Stimulated activated memory B cell treated with anti-CD40 and anti-IgM and Interleukin-4, amounts not matched to agents 10 μg/mL and 1 μg/mL and 100 μg/mL, for 72 hours (primary cell): ENCODE data around the gene STXBP4.

Experiments used
- ATAC-seq: fragments of 150-1000 bp; cut with Tn5 transposase; 2 replicates; pipeline ENCODE4 v1.10.0; 2021
- H3K27ac Mint-ChIP-seq: one replicate; pipeline ENCODE4 v1.8.0; 2022; ENCODE audit warnings: mild to moderate bottlenecking, mixed read lengths
- H3K27me3 Mint-ChIP-seq: one replicate; pipeline ENCODE4 v1.8.0; 2022; ENCODE audit warnings: mixed read lengths
- H3K36me3 Mint-ChIP-seq: one replicate; pipeline ENCODE4 v1.8.0; 2022; ENCODE audit warnings: mixed read lengths
- H3K4me1 Mint-ChIP-seq: one replicate; pipeline ENCODE4 v1.8.0; 2022; ENCODE audit warnings: mixed read lengths
- H3K4me3 Mint-ChIP-seq: one replicate; pipeline ENCODE4 v1.8.0; 2022; ENCODE audit warnings: mild to moderate bottlenecking, moderate library complexity, mixed read lengths
- H3K9me3 Mint-ChIP-seq: one replicate; pipeline ENCODE4 v1.8.0; 2022; ENCODE audit warnings: mixed read lengths

STXBP4 gene

GRCh38 chr17:55175788-55176427, 207.3 kb downstream of the STXBP4 start:
- no peaks in the 10 kb centered on the region for H3K27me3 Mint-ChIP-seq
- peak overlapping the region; percentile 15 for H3K27ac Mint-ChIP-seq
- peaks cover 30% of the 10 kb centered on the region for H3K4me1 Mint-ChIP-seq
- H3K9me3 Mint-ChIP-seq: no peaks in the 10 kb centered on the region
- no peak overlapping the region for H3K4me3 Mint-ChIP-seq
- peak; percentile 84 for ATAC-seq
- peaks cover 12% of the 10 kb centered on the region for H3K36me3 Mint-ChIP-seq

GRCh38 chr17:55177159-55177854, 208.7 kb downstream of the STXBP4 start:
- H3K4me1 Mint-ChIP-seq: peaks cover 24% of the 10 kb centered on the region
- peaks cover 6% of the 10 kb centered on the region for H3K27me3 Mint-ChIP-seq
- peaks cover 3% of the 10 kb centered on the region for H3K9me3 Mint-ChIP-seq
- no peak overlapping the region for H3K27ac Mint-ChIP-seq
- peaks cover 18% of the 10 kb centered on the region for H3K36me3 Mint-ChIP-seq
- no peak overlapping the region for H3K4me3 Mint-ChIP-seq
- no peak for ATAC-seq

- ATAC-seq: no peak
- Mint-ChIP-seq H3K9me3 (peaks cover 7% of the 10 kb centered on the region), H3K4me1 (peaks cover 22% of the 10 kb centered on the region), H3K27ac (no peak overlapping the region), H3K4me3 (no peak overlapping the region), H3K27me3 (peaks cover 12% of the 10 kb centered on the region), H3K36me3 (peaks cover 23% of the 10 kb centered on the region)
Measured at GRCh38 chr17:55177855-55178217, 209.3 kb downstream of the STXBP4 start.

GRCh38 chr17:55186937-55187770, 218.6 kb downstream of the STXBP4 start:
- no peak overlapping the region for H3K4me3 Mint-ChIP-seq
- H3K4me1 Mint-ChIP-seq: no peaks in the 10 kb centered on the region
- H3K36me3 Mint-ChIP-seq: peaks cover 6% of the 10 kb centered on the region
- peaks cover 19% of the 10 kb centered on the region for H3K27me3 Mint-ChIP-seq
- no peak for ATAC-seq
- no peak overlapping the region for H3K27ac Mint-ChIP-seq
- peaks cover 6% of the 10 kb centered on the region for H3K9me3 Mint-ChIP-seq

DNA sequence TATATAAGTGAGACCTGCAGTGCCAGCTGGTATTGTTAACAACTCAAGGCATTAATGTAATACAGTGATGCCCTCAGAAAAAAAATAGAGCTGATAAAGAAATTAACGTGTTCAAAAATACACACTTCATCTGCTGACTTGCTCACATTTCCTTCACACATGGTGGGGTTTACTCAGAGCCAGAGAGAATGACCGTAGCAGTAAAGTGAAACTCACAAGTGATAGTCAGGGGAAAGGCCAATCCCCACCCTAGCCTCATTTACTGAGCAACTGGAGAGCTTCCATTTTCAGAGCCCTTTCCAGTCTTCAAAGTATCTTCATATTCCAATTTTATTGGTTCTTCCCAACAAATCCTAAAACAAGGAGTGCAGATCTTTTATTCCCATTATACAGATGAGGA, 222.2 kb downstream of the STXBP4 start:
- H3K27me3 Mint-ChIP-seq: peaks cover 9% of the 10 kb centered on the region
- no peak for ATAC-seq
- no peaks in the 10 kb centered on the region for H3K36me3 Mint-ChIP-seq
- H3K4me3 Mint-ChIP-seq: no peak overlapping the region
- no peak overlapping the region for H3K27ac Mint-ChIP-seq
- no peaks in the 10 kb centered on the region for H3K4me1 Mint-ChIP-seq
- no peaks in the 10 kb centered on the region for H3K9me3 Mint-ChIP-seq

- Mint-ChIP-seq H3K4me3 (no peak overlapping the region), H3K4me1 (no peaks in the 10 kb centered on the region), H3K9me3 (peaks cover 2% of the 10 kb centered on the region), H3K27me3 (peaks cover 34% of the 10 kb centered on the region), H3K36me3 (peaks cover 2% of the 10 kb centered on the region), H3K27ac (no peak overlapping the region)
- ATAC-seq: no peak
Measured at GRCh38 chr17:55198690-55199370, 230.3 kb downstream of the STXBP4 start.

- Mint-ChIP-seq H3K4me1 (no peaks in the 10 kb centered on the region), H3K4me3 (no peak overlapping the region), H3K27ac (no peak overlapping the region), H3K27me3 (peaks cover 53% of the 10 kb centered on the region), H3K9me3 (peaks cover 10% of the 10 kb centered on the region), H3K36me3 (peaks cover 11% of the 10 kb centered on the region)
- no peak for ATAC-seq
Measured at GRCh38 chr17:55200904-55201303, 232.3 kb downstream of the STXBP4 start.

DNA sequence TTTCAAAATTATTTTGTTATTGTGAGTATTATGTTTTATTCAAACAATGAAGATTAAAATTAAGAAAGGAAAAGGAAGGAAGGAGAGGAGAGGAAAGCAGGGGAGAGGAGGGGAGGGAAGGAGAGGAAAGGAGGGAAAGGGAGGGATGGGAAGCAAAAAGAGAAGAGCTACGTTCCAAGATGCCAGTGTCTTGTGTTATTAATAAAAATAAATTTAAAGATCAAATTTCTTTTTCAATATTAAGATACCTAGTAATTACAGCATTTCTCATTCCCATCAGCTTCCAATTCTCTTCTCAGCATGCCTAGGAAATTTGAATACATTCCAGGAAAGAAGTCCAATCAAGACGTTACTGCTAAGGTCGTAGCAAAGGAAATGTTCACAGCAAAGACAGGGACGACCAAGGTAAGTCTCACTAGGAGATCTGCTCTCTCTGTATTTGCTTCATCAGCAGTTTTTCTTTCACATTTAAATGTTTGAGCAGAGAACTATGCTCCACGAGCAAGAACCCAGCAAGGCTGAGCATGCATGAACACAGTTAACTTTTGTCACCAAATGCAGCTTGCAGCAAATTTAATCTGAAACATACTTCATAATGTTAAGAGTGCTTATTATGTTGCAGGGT, 232.9 kb downstream of the STXBP4 start:
- no peak for ATAC-seq
- H3K36me3 Mint-ChIP-seq: peaks cover 11% of the 10 kb centered on the region
- peaks cover 10% of the 10 kb centered on the region for H3K9me3 Mint-ChIP-seq
- H3K27ac Mint-ChIP-seq: no peak overlapping the region
- H3K4me3 Mint-ChIP-seq: no peak overlapping the region
- H3K27me3 Mint-ChIP-seq: peaks cover 53% of the 10 kb centered on the region
- H3K4me1 Mint-ChIP-seq: no peaks in the 10 kb centered on the region

DNA sequence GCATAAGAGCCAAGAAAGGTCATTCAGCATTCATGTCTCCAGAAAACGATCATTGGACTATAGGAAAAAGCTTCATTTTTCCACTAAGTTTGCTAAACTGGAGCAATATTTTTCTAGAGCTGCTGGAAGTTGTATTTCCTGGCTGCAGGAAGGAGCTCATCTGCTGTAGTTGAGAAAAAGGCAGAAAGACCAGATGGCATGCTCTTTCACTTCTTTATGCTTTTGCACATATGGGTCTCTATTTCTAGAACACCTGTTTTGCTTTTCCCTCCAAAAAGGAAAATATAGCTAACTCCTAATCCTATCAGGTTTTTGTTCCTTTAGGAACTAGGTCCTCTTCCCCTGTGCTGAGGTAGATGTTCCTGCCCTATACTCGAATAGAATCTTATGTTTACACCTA, 234.3 kb downstream of the STXBP4 start:
- Mint-ChIP-seq H3K4me3 (no peak overlapping the region), H3K36me3 (peaks cover 11% of the 10 kb centered on the region), H3K9me3 (peaks cover 10% of the 10 kb centered on the region), H3K27ac (no peak overlapping the region), H3K27me3 (peaks cover 51% of the 10 kb centered on the region), H3K4me1 (no peaks in the 10 kb centered on the region)
- no peak for ATAC-seq

DNA sequence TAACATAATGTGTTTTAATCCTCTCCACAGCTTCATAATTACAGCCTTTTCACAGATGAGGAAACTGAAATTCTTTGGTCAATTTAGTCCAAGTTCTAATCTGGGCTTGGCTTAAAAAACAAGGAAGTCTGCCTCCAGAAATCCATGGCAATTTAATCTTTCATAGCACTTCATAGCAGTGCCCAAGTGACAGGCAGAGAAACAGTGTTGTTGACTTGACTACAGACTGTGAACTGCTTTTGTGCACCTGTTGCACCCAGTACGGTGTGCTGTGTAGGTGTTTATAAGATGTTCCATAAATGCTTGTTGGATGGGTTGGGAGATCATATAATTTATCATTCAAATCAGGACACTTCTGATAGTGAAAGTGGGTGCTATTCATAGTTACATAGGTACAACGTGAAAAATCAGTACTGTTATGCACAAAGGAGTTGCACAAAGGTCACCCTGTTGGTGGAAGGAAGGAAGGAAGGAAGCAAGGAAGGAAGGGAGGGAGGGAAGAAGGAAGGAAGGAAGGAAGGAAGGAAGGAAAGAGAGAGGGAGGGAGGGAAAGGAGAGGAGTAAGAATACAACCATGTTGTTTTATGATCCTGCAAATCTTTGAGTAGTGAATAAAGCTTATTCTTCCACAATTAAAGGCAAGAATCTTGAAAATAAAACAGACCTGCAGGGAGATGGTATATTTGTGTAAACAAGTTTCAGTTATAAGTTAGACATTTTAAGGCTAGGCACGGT, 239.7 kb downstream of the STXBP4 start:
- Mint-ChIP-seq H3K9me3 (peaks cover 13% of the 10 kb centered on the region), H3K27ac (no peak overlapping the region), H3K27me3 (peaks cover 36% of the 10 kb centered on the region), H3K36me3 (peaks cover 11% of the 10 kb centered on the region), H3K4me1 (peaks cover 7% of the 10 kb centered on the region), H3K4me3 (no peak overlapping the region)
- ATAC-seq: no peak

GRCh38 chr17:55210292-55210691, 241.7 kb downstream of the STXBP4 start:
- no peak overlapping the region for H3K27ac Mint-ChIP-seq
- H3K4me1 Mint-ChIP-seq: peaks cover 7% of the 10 kb centered on the region
- no peak for ATAC-seq
- no peaks in the 10 kb centered on the region for H3K36me3 Mint-ChIP-seq
- peaks cover 16% of the 10 kb centered on the region for H3K27me3 Mint-ChIP-seq
- no peak overlapping the region for H3K4me3 Mint-ChIP-seq
- peaks cover 3% of the 10 kb centered on the region for H3K9me3 Mint-ChIP-seq

GRCh38 chr17:55212880-55213279, 244.3 kb downstream of the STXBP4 start:
- Mint-ChIP-seq H3K27me3 (peaks cover 11% of the 10 kb centered on the region), H3K4me1 (peaks cover 7% of the 10 kb centered on the region), H3K4me3 (no peak overlapping the region), H3K9me3 (peaks cover 3% of the 10 kb centered on the region), H3K36me3 (no peaks in the 10 kb centered on the region), H3K27ac (no peak overlapping the region)
- no peak for ATAC-seq

GRCh38 chr17:55215711-55216110, 247.1 kb downstream of the STXBP4 start:
- Mint-ChIP-seq H3K9me3 (no peaks in the 10 kb centered on the region), H3K4me3 (no peak overlapping the region), H3K27me3 (peaks cover 29% of the 10 kb centered on the region), H3K4me1 (no peaks in the 10 kb centered on the region), H3K27ac (no peak overlapping the region), H3K36me3 (no peaks in the 10 kb centered on the region)
- ATAC-seq: no peak

DNA sequence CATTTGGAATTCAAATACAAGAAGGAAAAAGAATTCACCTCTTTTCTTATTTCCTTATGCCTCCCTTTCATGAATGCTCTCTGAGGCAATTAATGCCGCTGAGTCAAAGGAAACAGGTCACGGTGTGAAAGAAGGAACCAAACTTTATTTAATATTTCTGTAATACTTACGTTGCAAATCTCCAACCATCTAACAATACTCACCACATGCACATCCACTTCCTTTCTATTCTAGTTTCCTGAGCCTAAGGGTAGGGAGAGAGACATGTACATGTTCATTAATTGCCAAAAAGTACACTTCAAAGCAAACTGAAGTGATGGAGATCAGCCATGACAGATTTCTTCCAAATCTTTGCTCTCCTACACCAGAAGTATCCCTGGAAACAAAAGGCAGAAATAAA, 248.3 kb downstream of the STXBP4 start:
- peaks cover 29% of the 10 kb centered on the region for H3K27me3 Mint-ChIP-seq
- no peaks in the 10 kb centered on the region for H3K4me1 Mint-ChIP-seq
- no peak for ATAC-seq
- no peaks in the 10 kb centered on the region for H3K36me3 Mint-ChIP-seq
- no peaks in the 10 kb centered on the region for H3K9me3 Mint-ChIP-seq
- no peak overlapping the region for H3K27ac Mint-ChIP-seq
- no peak overlapping the region for H3K4me3 Mint-ChIP-seq
